NT2/D1 (cell line): ENCODE data around the gene BLID.

Experiments
- SUZ12 ChIP-seq: IDR thresholded peaks from 2 replicates; pipeline ENCODE4 v1.6.1; 2011; ENCODE audit not compliant: insufficient read length, insufficient read depth; ENCODE audit errors: extremely low read depth
- YY1 ChIP-seq: IDR thresholded peaks from 2 replicates; pipeline ENCODE4 v1.6.1; 2011; ENCODE audit not compliant: insufficient read length, insufficient read depth
- ZNF274 ChIP-seq: IDR thresholded peaks from 2 replicates; pipeline ENCODE4 v1.6.1; 2011; ENCODE audit warnings: mild to moderate bottlenecking, low read depth, low read length

DNA sequence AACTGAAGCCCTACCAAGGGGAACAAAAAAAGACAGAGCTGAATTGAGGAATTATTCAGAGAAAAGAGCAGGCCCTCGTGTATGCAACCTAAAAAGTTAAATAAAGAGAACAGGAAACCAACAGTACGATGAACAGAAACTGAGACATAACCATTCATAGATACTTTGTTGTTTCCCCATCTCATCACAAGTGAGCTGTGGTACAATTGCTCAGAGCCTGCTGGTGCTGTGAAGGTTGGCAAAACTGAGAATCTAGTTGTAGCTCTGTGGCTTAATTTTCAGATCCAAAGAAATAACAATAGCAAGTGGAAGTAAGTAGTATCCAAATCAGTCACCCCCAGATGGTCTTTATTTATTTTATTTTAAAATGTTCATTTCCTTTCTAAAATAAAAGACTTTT is 37.7 kb upstream of the BLID start:
- TF ChIP-seq YY1 (no peak), ZNF274 (no peak), SUZ12 (no peak)
